Endothelial cell of umbilical vein (primary cell): ENCODE results near the gene SLC12A3. TPM values are rescaled to one million over a fixed set of nuclear protein-coding genes. Genes with fewer than 3 reads are reported as not detected.

Experiments
- BruUV-seq: library from RNA; stranded (reverse); fragments of 400-500 nt; replicated peaks from 2 replicates; lab custom pipeline; 2021; lab: Mats Ljungman, UMichigan
- CTCF ChIA-PET: fragments of 300-600, 350-600 bp; sonication (Branson Sonifier 250); formaldehyde crosslinking; loops from one replicate; lab custom pipeline; 2021; ENCODE audit warnings: antibody characterized with exemption, inconsistent platforms; lab: Charles Lee
- POLR2A ChIA-PET: fragments of 300-600, 350-600 bp; sonication (Branson Sonifier 250); formaldehyde crosslinking; loops from one replicate; lab custom pipeline; 2021; ENCODE audit warnings: antibody characterized with exemption, inconsistent platforms; lab: Charles Lee
- DNase-seq: peaks from one replicate; pipeline ENCODE4 v3.0.0-alpha.2; 2011; ENCODE audit warnings: low read depth, low spot score
- FAIRE-seq: peaks from 2 replicates; lab custom pipeline; 2011; peaks lifted over from hg19 to GRCh38; lab: Jason Lieb, UNC
- H2AFZ ChIP-seq: 2 replicates; pipeline ENCODE4 v1.6.0; 2012; ENCODE audit warnings: low read depth, low read length, control low read depth, inconsistent platforms
- H3K27ac ChIP-seq: 2 replicates; pipeline ENCODE4 v1.5.1; 2011; ENCODE audit warnings: low read depth, mild to moderate bottlenecking, control low read depth, low read length, moderate library complexity; ENCODE audit not compliant: insufficient read depth
- H3K27me3 ChIP-seq, 2 experiments: 2 replicates each; pipeline versions ENCODE4 v1.6.0 to v1.6.1; 2011; ENCODE audit warnings: low read length in 2 of 2, mixed read lengths in 1 of 2; ENCODE audit not compliant: control insufficient read depth in 2 of 2, insufficient read depth in 2 of 2
- H3K36me3 ChIP-seq, 2 experiments: 2 replicates in 1 of 2; 3 replicates in 1 of 2; pipeline ENCODE4 v1.5.1; 2011; ENCODE audit warnings: low read length in 2 of 2, mild to moderate bottlenecking in 1 of 2, moderate library complexity in 1 of 2; ENCODE audit not compliant: control insufficient read depth in 2 of 2, insufficient read depth in 2 of 2; ENCODE audit errors: extremely low read depth in 1 of 2
- H3K4me1 ChIP-seq: 3 replicates; pipeline ENCODE4 v1.5.1; 2011; ENCODE audit warnings: mild to moderate bottlenecking, low read length; ENCODE audit not compliant: control insufficient read depth, insufficient read depth; ENCODE audit errors: extremely low read depth
- H3K4me2 ChIP-seq: 2 replicates; pipeline ENCODE4 v1.6.1; 2011; ENCODE audit warnings: low read length, control low read depth, mixed read lengths; ENCODE audit not compliant: insufficient read depth
- H3K4me3 ChIP-seq, 3 experiments: fragments of 200-600 bp in 1 of 3; sonication (generic), shearing (Covaris generic) in 1 of 3; replicated peaks in 1 of 3; 2 replicates each; pipeline ENCODE4 v1.5.1; 2011 to 2016; ENCODE audit warnings: control low read depth in 3 of 3, low read length in 3 of 3, mild to moderate bottlenecking in 2 of 3, inconsistent platforms in 1 of 3, low read depth in 1 of 3, moderate library complexity in 1 of 3; ENCODE audit not compliant: insufficient read depth in 1 of 3
- H3K79me2 ChIP-seq: 2 replicates; pipeline ENCODE4 v1.6.0; 2012; ENCODE audit warnings: low read length, inconsistent platforms; ENCODE audit not compliant: control insufficient read depth, insufficient read depth
- H3K9ac ChIP-seq: replicated peaks from 2 replicates; pipeline ENCODE3; 2011; ENCODE audit warnings: low read length, control low read depth; ENCODE audit not compliant: insufficient read depth; ENCODE audit errors: extremely low read depth
- H3K9me1 ChIP-seq: replicated peaks from 3 replicates; pipeline ENCODE4 v1.6.0; 2011; ENCODE audit warnings: mild to moderate bottlenecking, low read length; ENCODE audit not compliant: control insufficient read depth, insufficient read depth; ENCODE audit errors: extremely low read depth
- H3K9me3 ChIP-seq: replicated peaks from 2 replicates; pipeline ENCODE4 v1.5.1; 2012; ENCODE audit warnings: low read length, inconsistent platforms; ENCODE audit not compliant: control insufficient read depth, insufficient read depth
- H4K20me1 ChIP-seq: replicated peaks from 2 replicates; pipeline ENCODE3; 2011; ENCODE audit warnings: mild to moderate bottlenecking, low read length; ENCODE audit not compliant: control insufficient read depth, insufficient read depth; ENCODE audit errors: extremely low read depth
- EZH2 ChIP-seq: IDR thresholded peaks from 2 replicates; pipeline ENCODE4 v1.6.1; 2012; ENCODE audit warnings: borderline replicate concordance, low read depth, mild to moderate bottlenecking, moderate library complexity, low read length, inconsistent platforms; ENCODE audit not compliant: severe bottlenecking
- FOS ChIP-seq: IDR thresholded peaks from 2 replicates; pipeline ENCODE4 v1.6.1; 2011; ENCODE audit warnings: mild to moderate bottlenecking, low read length, moderate library complexity, borderline replicate concordance; ENCODE audit not compliant: insufficient read depth
- GATA2 ChIP-seq: IDR thresholded peaks from 2 replicates; pipeline ENCODE4 v1.7.0; 2011; ENCODE audit warnings: low read depth, mild to moderate bottlenecking, moderate library complexity, mixed read lengths, low read length; ENCODE audit not compliant: insufficient read length, insufficient read depth
- JUN ChIP-seq: IDR thresholded peaks from 2 replicates; pipeline ENCODE4 v1.6.1; 2011; ENCODE audit warnings: borderline replicate concordance, low read depth; ENCODE audit not compliant: insufficient read length, insufficient read depth
- MYC ChIP-seq: IDR thresholded peaks from one replicate; pipeline ENCODE4 v1.6.1; 2011; ENCODE audit warnings: mild to moderate bottlenecking, low read depth, low read length
- POLR2A ChIP-seq: IDR thresholded peaks from 2 replicates; pipeline ENCODE4 v1.6.1; 2012; ENCODE audit warnings: low read depth, mild to moderate bottlenecking, control low read depth, low read length
- POLR2AphosphoS5 ChIP-seq: IDR thresholded peaks from 2 replicates; pipeline ENCODE4 v1.6.1; 2012; ENCODE audit warnings: low read depth, mild to moderate bottlenecking, control low read depth, low read length, moderate library complexity; ENCODE audit not compliant: insufficient read depth
- dilution Hi-C: fragments of 300-500 bp; cut with MboI; formaldehyde crosslinking; loops from one replicate; pipeline ENCODE4 v1.15.0; 2019; ENCODE audit warnings: low sequenced_read_pairs; ENCODE audit not compliant: extremely low pct_ligation_motif_present
- intact Hi-C: fragments of 100-400 bp; cut with micrococcal nuclease; formaldehyde crosslinking; loops from one replicate; pipeline ENCODE4 v1.10.0; 2022
- polyA plus RNA-seq, 4 experiments: library from polyadenylated mRNA; depleted of rRNA in 3 of 4; stranded (reverse) in 3 of 4; unstranded in 1 of 4; fragments of >200 nt; gene quantifications; 2 replicates each; pipeline versions ENCODE4 v1.2.1 to v1.2.3, GENCODE V29; 2011 to 2012; ENCODE audit warnings: missing spikeins in 1 of 4
- total RNA-seq: library from RNA; stranded (reverse); gene quantifications from 2 replicates; pipeline ENCODE4 v1.2.3, GENCODE V29; 2021
- TF ChIP-seq, protein P1 (sequence below), 2 donors: IDR thresholded peaks; 1 replicate in 1 of 2; 2 replicates in 1 of 2; pipeline ENCODE4 v1.5.1; 2011; ENCODE audit warnings: low read length in 2 of 2, mild to moderate bottlenecking in 2 of 2, moderate library complexity in 2 of 2, control low read depth in 1 of 2, inconsistent platforms in 1 of 2, low read depth in 1 of 2; ENCODE audit not compliant: insufficient read depth in 1 of 2; ENCODE audit errors: extremely low read depth in 1 of 2
- TF ChIP-seq, protein P2 (sequence below): IDR thresholded peaks from 2 replicates; pipeline ENCODE4 v1.6.1; 2011; ENCODE audit not compliant: insufficient read depth, insufficient read length

Gene SLC12A3
- total and polyA plus RNA-seq, 2 donors (not counting 3 experiments of a cell fraction or from before 2014, with no cell fraction given): not detected

GRCh38 chr16:56935201-56935600 lies 70.2 kb downstream of the SLC12A3 start:
- Histone ChIP-seq H3K27ac (no peak overlapping the region), H2AFZ (no peak overlapping the region), H3K9ac (peak overlapping the region; percentile 25), H4K20me1 (peaks cover 19% of the 10 kb centered on the region), H3K36me3 (peaks cover 21 to 33% of the 10 kb centered on the region in 2 experiments), H3K27me3 (no peaks in the 10 kb centered on the region), H3K4me3 (peak overlapping the region in 2 of 3 experiments; percentile 42 to 85), H3K9me3 (no peaks in the 10 kb centered on the region), H3K9me1 (no peaks in the 10 kb centered on the region), H3K79me2 (peaks cover 50% of the 10 kb centered on the region), H3K4me2 (peak overlapping the region; percentile 66), H3K4me1 (peaks cover 26% of the 10 kb centered on the region)
- intact Hi-C loops (no loop called here), dilution Hi-C loops (no loop called here)
- POLR2A ChIA-PET: no interaction called here
- CTCF ChIA-PET: interaction anchor here (2.3 kb wide), 1 partner anchor 142 kb away, joined by 10 read pairs; no protein-coding TSS in a partner anchor
- DNase-seq (no peak), FAIRE-seq (no peak)
- no TSS peak for BruUV-seq
- TF ChIP-seq MYC: no peak
- TF ChIP-seq EZH2: no peak
- no peak for TF ChIP-seq POLR2A
- no peak for TF ChIP-seq GATA2
- TF ChIP-seq, protein P1, sequence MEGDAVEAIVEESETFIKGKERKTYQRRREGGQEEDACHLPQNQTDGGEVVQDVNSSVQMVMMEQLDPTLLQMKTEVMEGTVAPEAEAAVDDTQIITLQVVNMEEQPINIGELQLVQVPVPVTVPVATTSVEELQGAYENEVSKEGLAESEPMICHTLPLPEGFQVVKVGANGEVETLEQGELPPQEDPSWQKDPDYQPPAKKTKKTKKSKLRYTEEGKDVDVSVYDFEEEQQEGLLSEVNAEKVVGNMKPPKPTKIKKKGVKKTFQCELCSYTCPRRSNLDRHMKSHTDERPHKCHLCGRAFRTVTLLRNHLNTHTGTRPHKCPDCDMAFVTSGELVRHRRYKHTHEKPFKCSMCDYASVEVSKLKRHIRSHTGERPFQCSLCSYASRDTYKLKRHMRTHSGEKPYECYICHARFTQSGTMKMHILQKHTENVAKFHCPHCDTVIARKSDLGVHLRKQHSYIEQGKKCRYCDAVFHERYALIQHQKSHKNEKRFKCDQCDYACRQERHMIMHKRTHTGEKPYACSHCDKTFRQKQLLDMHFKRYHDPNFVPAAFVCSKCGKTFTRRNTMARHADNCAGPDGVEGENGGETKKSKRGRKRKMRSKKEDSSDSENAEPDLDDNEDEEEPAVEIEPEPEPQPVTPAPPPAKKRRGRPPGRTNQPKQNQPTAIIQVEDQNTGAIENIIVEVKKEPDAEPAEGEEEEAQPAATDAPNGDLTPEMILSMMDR (IDR thresholded peaks at IDR 0.05; ENCODE audit: extremely low read depth in 1 of 2, insufficient read depth in 1 of 2, low read depth in 1 of 2, low read length in 2 of 2): no peak
- no peak for TF ChIP-seq POLR2AphosphoS5
- TF ChIP-seq, protein P2, sequence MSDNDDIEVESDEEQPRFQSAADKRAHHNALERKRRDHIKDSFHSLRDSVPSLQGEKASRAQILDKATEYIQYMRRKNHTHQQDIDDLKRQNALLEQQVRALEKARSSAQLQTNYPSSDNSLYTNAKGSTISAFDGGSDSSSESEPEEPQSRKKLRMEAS: no peak
- TF ChIP-seq JUN: no peak
- no peak for TF ChIP-seq FOS
